ENCODE data around the gene PSMB5. TPM values are rescaled to one million over a fixed set of nuclear protein-coding genes. Genes with fewer than 3 reads are reported as not detected.

The PSMB5 gene
- total RNA-seq, 2 experiments from 2014 or later, result 176 to 182 TPM

Other genes with a start within 250 kb of the PSMB5 start
- gene SLC7A7, start 219.5 kb downstream of the PSMB5 start, total RNA-seq, result under 1 TPM; 0.21 to 0.38 TPM
- gene MRPL52, start 205.0 kb downstream of the PSMB5 start, total RNA-seq, result 100 to 1,000 TPM; 170 to 179 TPM
- gene MMP14, start 198.3 kb downstream of the PSMB5 start, total RNA-seq, result 1 to 10 TPM in 1 of 2 experiments, under 1 TPM in 1; 0.76 to 1.8 TPM
- 10 to 100 TPM; 28.1 to 28.5 TPM for gene LRP10, start 163.2 kb downstream of the PSMB5 start, total RNA-seq
- under 1 TPM in 1 of 2 experiments, not detected in 1; 0.11 TPM for gene REM2, start 151.7 kb downstream of the PSMB5 start, total RNA-seq
- gene RBM23, start 115.8 kb downstream of the PSMB5 start, total RNA-seq, result 10 to 100 TPM; 69.7 to 72.1 TPM
- 100 to 1,000 TPM; 204 to 205 TPM for gene PRMT5, start 105.5 kb downstream of the PSMB5 start, total RNA-seq
- 10 to 100 TPM; 46.5 to 49.2 TPM for gene HAUS4, start 77.8 kb downstream of the PSMB5 start, total RNA-seq
- 1 to 10 TPM in 1 of 2 experiments, under 1 TPM in 1; 0.96 to 1.2 TPM for gene AJUBA, start 52.3 kb downstream of the PSMB5 start, total RNA-seq
- gene C14orf93, start 24.8 kb downstream of the PSMB5 start, total RNA-seq, result 1 to 10 TPM; 7.0 to 8.9 TPM
- not detected for gene PSMB11, start 7.3 kb upstream of the PSMB5 start, total RNA-seq
- gene CDH24, start 22.6 kb upstream of the PSMB5 start, total RNA-seq, result under 1 TPM; 0.53 to 0.82 TPM
- gene ACIN1, start 60.2 kb upstream of the PSMB5 start, total RNA-seq, result 100 to 1,000 TPM; 190 to 191 TPM
- 10 to 100 TPM; 51.6 to 56.5 TPM for gene C14orf119, start 60.6 kb upstream of the PSMB5 start, total RNA-seq
- gene CIROP, start 70.1 kb upstream of the PSMB5 start, total RNA-seq, result not detected
- gene CEBPE, start 84.4 kb upstream of the PSMB5 start, total RNA-seq, result under 1 TPM; 0.19 to 0.21 TPM
- under 1 TPM; 0.40 to 0.86 TPM for gene SLC7A8, start 148.8 kb upstream of the PSMB5 start, total RNA-seq
- not detected for gene RNF212B, start 203.0 kb upstream of the PSMB5 start, total RNA-seq